Measurements from ENCODE around the gene ZSCAN10. TPM values are rescaled to one million over a fixed set of nuclear protein-coding genes. Genes with fewer than 3 reads are reported as not detected.

ZSCAN10 gene
- total RNA-seq, result not detected in 2 replicates

GRCh38 chr16:3098459-3099394 is at the start of gene ZSCAN10:
TSS of gene ZSCAN10 (minus strand) at chr16:3099294. CDS start at chr16:3092937, 6,357 bp downstream.
- TF ChIP-seq CTCF (IDR thresholded peaks at IDR 0.05; ENCODE audit: insufficient read depth, low read length, severe bottlenecking), result no peak
- FAIRE-seq (no peak), DNase-seq (ENCODE audit: low read depth) (no peak)
- Histone ChIP-seq H3K36me3 (ENCODE audit: control insufficient read depth, insufficient read depth, low read length) (no peaks in the 10 kb centered on the region), H3K27me3 (ENCODE audit: control insufficient read depth, insufficient read depth, low read length) (no peaks in the 10 kb centered on the region), H3K4me3 (ENCODE audit: low read depth, low read length) (peak within 1 kb of the TSS; percentile 7)

- no peaks in the 10 kb centered on the region for H3K27me3 ChIP-seq (ENCODE audit: control insufficient read depth, insufficient read depth, low read length)
- TF ChIP-seq CTCF (IDR thresholded peaks at IDR 0.05; ENCODE audit: insufficient read depth, low read length, severe bottlenecking), result no peak
Measured at GRCh38 chr16:3148256-3149192, 49.4 kb upstream of the ZSCAN10 start.

GRCh38 chr16:3147757-3148104 is 48.6 kb upstream of the ZSCAN10 start:
- TF ChIP-seq CTCF (IDR thresholded peaks at IDR 0.05; ENCODE audit: insufficient read depth, low read length, severe bottlenecking), result no peak
- no peak for DNase-seq (ENCODE audit: low read depth)
- FAIRE-seq, result no peak

More at GRCh38 chr16:3148256-3149192, 49.4 kb upstream of the ZSCAN10 start:
- Histone ChIP-seq H3K36me3 (ENCODE audit: control insufficient read depth, insufficient read depth, low read length) (no peaks in the 10 kb centered on the region), H3K4me3 (ENCODE audit: low read depth, low read length) (no peak overlapping the region)
- FAIRE-seq, result no peak
- DNase-seq (ENCODE audit: low read depth), result no peak

GRCh38 chr16:3147046-3147756 is 48.1 kb upstream of the ZSCAN10 start:
- Histone ChIP-seq H3K27me3 (ENCODE audit: control insufficient read depth, insufficient read depth, low read length) (no peaks in the 10 kb centered on the region), H3K4me3 (ENCODE audit: low read depth, low read length) (no peak overlapping the region), H3K36me3 (ENCODE audit: control insufficient read depth, insufficient read depth, low read length) (no peaks in the 10 kb centered on the region)
- no peak for DNase-seq (ENCODE audit: low read depth)
- FAIRE-seq, result no peak
- TF ChIP-seq CTCF (IDR thresholded peaks at IDR 0.05; ENCODE audit: insufficient read depth, low read length, severe bottlenecking), result no peak

More at GRCh38 chr16:3147757-3148104, 48.6 kb upstream of the ZSCAN10 start:
- Histone ChIP-seq H3K27me3 (ENCODE audit: control insufficient read depth, insufficient read depth, low read length) (no peaks in the 10 kb centered on the region), H3K36me3 (ENCODE audit: control insufficient read depth, insufficient read depth, low read length) (no peaks in the 10 kb centered on the region), H3K4me3 (ENCODE audit: low read depth, low read length) (no peak overlapping the region)

- DNase-seq (ENCODE audit: low read depth) (no peak), FAIRE-seq (no peak)
- H3K4me3 ChIP-seq (ENCODE audit: low read depth, low read length), result no peak overlapping the region
- no peak for TF ChIP-seq CTCF (IDR thresholded peaks at IDR 0.05; ENCODE audit: insufficient read depth, low read length, severe bottlenecking)
- H3K36me3 ChIP-seq (ENCODE audit: control insufficient read depth, insufficient read depth, low read length), result peaks cover 7% of the 10 kb centered on the region
- no peaks in the 10 kb centered on the region for H3K27me3 ChIP-seq (ENCODE audit: control insufficient read depth, insufficient read depth, low read length)
Measured at GRCh38 chr16:3145660-3146059, 46.6 kb upstream of the ZSCAN10 start.

Measured in bronchial epithelial cell (primary cell).